Measurements from ENCODE around the gene ACOXL.

ACOXL gene

GRCh38 chr2:110729106-110729505 lies 3.3 kb upstream of the ACOXL start:
- H3K9ac ChIP-seq (ENCODE audit: low read length) = no peak overlapping the region
- H2AK5ac ChIP-seq (ENCODE audit: low read length) = no peak overlapping the region
- no peak overlapping the region for H2BK12ac ChIP-seq (ENCODE audit: low read length)
- no peak overlapping the region for H3K4me2 ChIP-seq (ENCODE audit: low read length)
- peaks cover 1% of the 10 kb centered on the region for H3K79me1 ChIP-seq (ENCODE audit: low read length)
- no peak overlapping the region for H4K12ac ChIP-seq (ENCODE audit: low read depth, low read length)
- no peak overlapping the region for H3K27ac ChIP-seq (ENCODE audit: low read depth, low read length)
- no peak overlapping the region for H3K14ac ChIP-seq (ENCODE audit: low read length)
- H2BK120ac ChIP-seq (ENCODE audit: insufficient read depth, low read length, poor library complexity) = no peak overlapping the region
- no peak overlapping the region for H3K4me3 ChIP-seq (ENCODE audit: low read depth, low read length)
- no peak overlapping the region for H3K18ac ChIP-seq (ENCODE audit: low read length)
- no peak overlapping the region for H2BK5ac ChIP-seq (ENCODE audit: low read depth, low read length, poor library complexity)
- no peak for DNase-seq
- H3K79me2 ChIP-seq (ENCODE audit: control insufficient read depth, insufficient read depth, low read length, poor library complexity) = no peaks in the 10 kb centered on the region
- no peaks in the 10 kb centered on the region for H3K36me3 ChIP-seq (ENCODE audit: control insufficient read depth in 1 of 2, insufficient read depth in 2 of 2, low read length in 2 of 2)
- H4K91ac ChIP-seq (ENCODE audit: low read depth, low read length) = no peak overlapping the region
- peaks cover 8 to 11% of the 10 kb centered on the region in 2 experiments for H3K4me1 ChIP-seq (ENCODE audit: control insufficient read depth in 1 of 2, insufficient read depth in 2 of 2, low read length in 2 of 2)
- no peak overlapping the region for H4K8ac ChIP-seq (ENCODE audit: low read depth, low read length)
- H3K9me3 ChIP-seq (ENCODE audit: insufficient read depth, low read depth, low read length) = peaks cover 10% of the 10 kb centered on the region
- H3K27me3 ChIP-seq (ENCODE audit: insufficient read depth, low read length) = peaks cover 28% of the 10 kb centered on the region
- H2AFZ ChIP-seq (ENCODE audit: insufficient read depth, low read length, poor library complexity) = no peak overlapping the region
- no peak overlapping the region for H3K4ac ChIP-seq (ENCODE audit: low read depth, low read length)
- H3K23ac ChIP-seq (ENCODE audit: low read length) = no peak overlapping the region
- no CpG with 5 or more reads among the region's 7 CpGs for WGBS (ENCODE audit: extremely low coverage, insufficient coverage, insufficient read length)

- no peak overlapping the region for H2BK5ac ChIP-seq (ENCODE audit: low read depth, low read length, poor library complexity)
- no peaks in the 10 kb centered on the region for H3K79me2 ChIP-seq (ENCODE audit: control insufficient read depth, insufficient read depth, low read length, poor library complexity)
- no peak overlapping the region for H3K23ac ChIP-seq (ENCODE audit: low read length)
- no CpG with 5 or more reads among the region's 5 CpGs for WGBS (ENCODE audit: extremely low coverage, insufficient coverage, insufficient read length)
- no peaks in the 10 kb centered on the region for H3K36me3 ChIP-seq (ENCODE audit: control insufficient read depth in 1 of 2, insufficient read depth in 2 of 2, low read length in 2 of 2)
- no peak overlapping the region for H4K12ac ChIP-seq (ENCODE audit: low read depth, low read length)
- H3K14ac ChIP-seq (ENCODE audit: low read length) = no peak overlapping the region
- H2BK12ac ChIP-seq (ENCODE audit: low read length) = no peak overlapping the region
- no peak overlapping the region for H3K4ac ChIP-seq (ENCODE audit: low read depth, low read length)
- no peak overlapping the region for H2AK5ac ChIP-seq (ENCODE audit: low read length)
- H3K18ac ChIP-seq (ENCODE audit: low read length) = no peak overlapping the region
- no peak overlapping the region for H2AFZ ChIP-seq (ENCODE audit: insufficient read depth, low read length, poor library complexity)
- no peak overlapping the region for H3K4me2 ChIP-seq (ENCODE audit: low read length)
- H3K4me1 ChIP-seq (ENCODE audit: control insufficient read depth in 1 of 2, insufficient read depth in 2 of 2, low read length in 2 of 2) = peaks cover 8 to 11% of the 10 kb centered on the region in 2 experiments
- no peak overlapping the region for H4K91ac ChIP-seq (ENCODE audit: low read depth, low read length)
- H3K79me1 ChIP-seq (ENCODE audit: low read length) = peaks cover 1% of the 10 kb centered on the region
- no peak overlapping the region for H3K27ac ChIP-seq (ENCODE audit: low read depth, low read length)
- no peak overlapping the region for H2BK120ac ChIP-seq (ENCODE audit: insufficient read depth, low read length, poor library complexity)
- DNase-seq = no peak
- H3K4me3 ChIP-seq (ENCODE audit: low read depth, low read length) = no peak overlapping the region
- peaks cover 28% of the 10 kb centered on the region for H3K27me3 ChIP-seq (ENCODE audit: insufficient read depth, low read length)
- no peak overlapping the region for H3K9ac ChIP-seq (ENCODE audit: low read length)
- peaks cover 10% of the 10 kb centered on the region for H3K9me3 ChIP-seq (ENCODE audit: insufficient read depth, low read depth, low read length)
- H4K8ac ChIP-seq (ENCODE audit: low read depth, low read length) = no peak overlapping the region
Measured at GRCh38 chr2:110731064-110731463, 1.3 kb upstream of the ACOXL start.

GRCh38 chr2:110735366-110735765 lies 3.0 kb downstream of the ACOXL start:
- H3K4ac ChIP-seq (ENCODE audit: low read depth, low read length) = no peak overlapping the region
- H3K79me2 ChIP-seq (ENCODE audit: control insufficient read depth, insufficient read depth, low read length, poor library complexity) = no peaks in the 10 kb centered on the region

GRCh38 chr2:110737783-110738182 lies 5.4 kb downstream of the ACOXL start:
- Histone ChIP-seq H4K12ac (ENCODE audit: low read depth, low read length) (no peak overlapping the region), H2AK5ac (ENCODE audit: low read length) (no peak overlapping the region), H3K9ac (ENCODE audit: low read length) (no peak overlapping the region), H3K79me1 (ENCODE audit: low read length) (no peaks in the 10 kb centered on the region), H4K8ac (ENCODE audit: low read depth, low read length) (no peak overlapping the region), H3K79me2 (ENCODE audit: control insufficient read depth, insufficient read depth, low read length, poor library complexity) (no peaks in the 10 kb centered on the region), H2BK120ac (ENCODE audit: insufficient read depth, low read length, poor library complexity) (no peak overlapping the region), H2AFZ (ENCODE audit: insufficient read depth, low read length, poor library complexity) (no peak overlapping the region), H3K18ac (ENCODE audit: low read length) (no peak overlapping the region), H3K4me1 (ENCODE audit: control insufficient read depth in 1 of 2, insufficient read depth in 2 of 2, low read length in 2 of 2) (peaks cover 10 to 17% of the 10 kb centered on the region in 2 experiments), H3K36me3 (ENCODE audit: control insufficient read depth in 1 of 2, insufficient read depth in 2 of 2, low read length in 2 of 2) (no peaks in the 10 kb centered on the region), H3K4ac (ENCODE audit: low read depth, low read length) (no peak overlapping the region), H3K4me3 (ENCODE audit: low read depth, low read length) (no peak overlapping the region), H3K9me3 (ENCODE audit: insufficient read depth, low read depth, low read length) (peaks cover 4% of the 10 kb centered on the region), H4K91ac (ENCODE audit: low read depth, low read length) (no peak overlapping the region), H2BK12ac (ENCODE audit: low read length) (no peak overlapping the region), H3K14ac (ENCODE audit: low read length) (no peak overlapping the region), H2BK5ac (ENCODE audit: low read depth, low read length, poor library complexity) (no peak overlapping the region), H3K23ac (ENCODE audit: low read length) (no peak overlapping the region), H3K4me2 (ENCODE audit: low read length) (no peak overlapping the region), H3K27ac (ENCODE audit: low read depth, low read length) (no peak overlapping the region), H3K27me3 (ENCODE audit: insufficient read depth, low read length) (peaks cover 10% of the 10 kb centered on the region)
- WGBS (ENCODE audit: extremely low coverage, insufficient coverage, insufficient read length) = no CpG with 5 or more reads among the region's 2 CpGs
- no peak for DNase-seq

More at GRCh38 chr2:110735366-110735765, 3.0 kb downstream of the ACOXL start:
- Histone ChIP-seq H3K18ac (ENCODE audit: low read length) (no peak overlapping the region), H4K91ac (ENCODE audit: low read depth, low read length) (no peak overlapping the region), H2BK120ac (ENCODE audit: insufficient read depth, low read length, poor library complexity) (no peak overlapping the region), H3K9me3 (ENCODE audit: insufficient read depth, low read depth, low read length) (peaks cover 10% of the 10 kb centered on the region), H2AK5ac (ENCODE audit: low read length) (no peak overlapping the region), H4K8ac (ENCODE audit: low read depth, low read length) (no peak overlapping the region), H3K9ac (ENCODE audit: low read length) (no peak overlapping the region), H3K14ac (ENCODE audit: low read length) (no peak overlapping the region), H3K4me1 (ENCODE audit: control insufficient read depth in 1 of 2, insufficient read depth in 2 of 2, low read length in 2 of 2) (peaks cover 8 to 16% of the 10 kb centered on the region in 2 experiments), H3K23ac (ENCODE audit: low read length) (no peak overlapping the region), H3K79me1 (ENCODE audit: low read length) (peaks cover 1% of the 10 kb centered on the region), H3K27ac (ENCODE audit: low read depth, low read length) (no peak overlapping the region), H2AFZ (ENCODE audit: insufficient read depth, low read length, poor library complexity) (no peak overlapping the region), H3K27me3 (ENCODE audit: insufficient read depth, low read length) (peaks cover 28% of the 10 kb centered on the region), H2BK5ac (ENCODE audit: low read depth, low read length, poor library complexity) (no peak overlapping the region), H4K12ac (ENCODE audit: low read depth, low read length) (no peak overlapping the region), H2BK12ac (ENCODE audit: low read length) (no peak overlapping the region), H3K4me3 (ENCODE audit: low read depth, low read length) (no peak overlapping the region), H3K4me2 (ENCODE audit: low read length) (no peak overlapping the region), H3K36me3 (ENCODE audit: control insufficient read depth in 1 of 2, insufficient read depth in 2 of 2, low read length in 2 of 2) (no peaks in the 10 kb centered on the region)
- no CpG with 5 or more reads among the region's 4 CpGs for WGBS (ENCODE audit: extremely low coverage, insufficient coverage, insufficient read length)
- DNase-seq = no peak
